Parathyroid adenoma (tissue), 2 donors: ENCODE data around the gene MGMT.

Source experiments
- H2AFZ ChIP-seq: fragments of 300-600 bp; sonication (generic); one replicate; pipeline ENCODE4 v1.7.0; 2017; ENCODE audit warnings: antibody characterized with exemption, mild to moderate bottlenecking
- H3K27ac ChIP-seq: fragments of 300-600 bp; sonication (generic); one replicate; pipeline ENCODE4 v1.7.0; 2017
- H3K27me3 ChIP-seq: fragments of 300-600 bp; sonication (generic); one replicate; pipeline ENCODE4 v1.7.0; 2017; ENCODE audit warnings: low read length; ENCODE audit not compliant: control insufficient read depth, insufficient read depth
- H3K36me3 ChIP-seq: fragments of 300-600 bp; sonication (generic); one replicate; pipeline ENCODE4 v1.7.0; 2017; ENCODE audit warnings: low read length; ENCODE audit not compliant: control insufficient read depth, insufficient read depth
- H3K4me1 ChIP-seq: fragments of 300-600 bp; sonication (generic); one replicate; pipeline ENCODE4 v1.7.0; 2017; ENCODE audit warnings: control low read depth
- H3K4me2 ChIP-seq: fragments of 300-600 bp; sonication (generic); one replicate; pipeline ENCODE4 v1.7.0; 2017; ENCODE audit warnings: low read length
- H3K4me3 ChIP-seq: fragments of 300-600 bp; sonication (generic); one replicate; pipeline ENCODE4 v1.7.0; 2017; ENCODE audit warnings: low read depth, low read length
- H3K79me2 ChIP-seq: fragments of 300-600 bp; sonication (generic); one replicate; pipeline ENCODE4 v1.7.0; 2017; ENCODE audit warnings: control low read depth
- H3K9ac ChIP-seq: fragments of 300-600 bp; sonication (generic); one replicate; pipeline ENCODE4 v1.7.0; 2017; ENCODE audit warnings: mild to moderate bottlenecking
- H3K9me3 ChIP-seq: fragments of 300-600 bp; sonication (generic); one replicate; pipeline ENCODE4 v1.7.0; 2017; ENCODE audit warnings: low read length; ENCODE audit not compliant: control insufficient read depth
- TF ChIP-seq, protein P1 (sequence below): fragments of 300-600 bp; sonication (generic); IDR thresholded peaks from one replicate; pipeline ENCODE4 v1.7.0; 2017; ENCODE audit warnings: antibody characterized with exemption, mild to moderate bottlenecking
- donor health status: primary hyperparathyroidism.

MGMT gene

GRCh38 chr10:129756912-129757901, 290.2 kb downstream of the MGMT start:
- H3K79me2 ChIP-seq: no peaks in the 10 kb centered on the region
- no peak overlapping the region for H2AFZ ChIP-seq
- H3K27me3 ChIP-seq: no peaks in the 10 kb centered on the region
- no peaks in the 10 kb centered on the region for H3K9me3 ChIP-seq
- no peak overlapping the region for H3K9ac ChIP-seq
- H3K27ac ChIP-seq: no peak overlapping the region
- no peak overlapping the region for H3K4me3 ChIP-seq
- no peaks in the 10 kb centered on the region for H3K4me1 ChIP-seq
- H3K4me2 ChIP-seq: no peak overlapping the region
- TF ChIP-seq, protein P1, sequence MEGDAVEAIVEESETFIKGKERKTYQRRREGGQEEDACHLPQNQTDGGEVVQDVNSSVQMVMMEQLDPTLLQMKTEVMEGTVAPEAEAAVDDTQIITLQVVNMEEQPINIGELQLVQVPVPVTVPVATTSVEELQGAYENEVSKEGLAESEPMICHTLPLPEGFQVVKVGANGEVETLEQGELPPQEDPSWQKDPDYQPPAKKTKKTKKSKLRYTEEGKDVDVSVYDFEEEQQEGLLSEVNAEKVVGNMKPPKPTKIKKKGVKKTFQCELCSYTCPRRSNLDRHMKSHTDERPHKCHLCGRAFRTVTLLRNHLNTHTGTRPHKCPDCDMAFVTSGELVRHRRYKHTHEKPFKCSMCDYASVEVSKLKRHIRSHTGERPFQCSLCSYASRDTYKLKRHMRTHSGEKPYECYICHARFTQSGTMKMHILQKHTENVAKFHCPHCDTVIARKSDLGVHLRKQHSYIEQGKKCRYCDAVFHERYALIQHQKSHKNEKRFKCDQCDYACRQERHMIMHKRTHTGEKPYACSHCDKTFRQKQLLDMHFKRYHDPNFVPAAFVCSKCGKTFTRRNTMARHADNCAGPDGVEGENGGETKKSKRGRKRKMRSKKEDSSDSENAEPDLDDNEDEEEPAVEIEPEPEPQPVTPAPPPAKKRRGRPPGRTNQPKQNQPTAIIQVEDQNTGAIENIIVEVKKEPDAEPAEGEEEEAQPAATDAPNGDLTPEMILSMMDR: no peak
- H3K36me3 ChIP-seq: no peaks in the 10 kb centered on the region

- Histone ChIP-seq H3K27ac (no peak overlapping the region), H3K4me2 (no peak overlapping the region), H3K9me3 (no peaks in the 10 kb centered on the region), H3K79me2 (no peaks in the 10 kb centered on the region), H3K9ac (no peak overlapping the region), H3K36me3 (no peaks in the 10 kb centered on the region), H3K27me3 (no peaks in the 10 kb centered on the region), H2AFZ (no peak overlapping the region), H3K4me1 (no peaks in the 10 kb centered on the region), H3K4me3 (no peak overlapping the region)
- TF ChIP-seq, protein P1: no peak
These were observed 291.4 kb downstream of the MGMT start for GRCh38 chr10:129758207-129759021.

DNA sequence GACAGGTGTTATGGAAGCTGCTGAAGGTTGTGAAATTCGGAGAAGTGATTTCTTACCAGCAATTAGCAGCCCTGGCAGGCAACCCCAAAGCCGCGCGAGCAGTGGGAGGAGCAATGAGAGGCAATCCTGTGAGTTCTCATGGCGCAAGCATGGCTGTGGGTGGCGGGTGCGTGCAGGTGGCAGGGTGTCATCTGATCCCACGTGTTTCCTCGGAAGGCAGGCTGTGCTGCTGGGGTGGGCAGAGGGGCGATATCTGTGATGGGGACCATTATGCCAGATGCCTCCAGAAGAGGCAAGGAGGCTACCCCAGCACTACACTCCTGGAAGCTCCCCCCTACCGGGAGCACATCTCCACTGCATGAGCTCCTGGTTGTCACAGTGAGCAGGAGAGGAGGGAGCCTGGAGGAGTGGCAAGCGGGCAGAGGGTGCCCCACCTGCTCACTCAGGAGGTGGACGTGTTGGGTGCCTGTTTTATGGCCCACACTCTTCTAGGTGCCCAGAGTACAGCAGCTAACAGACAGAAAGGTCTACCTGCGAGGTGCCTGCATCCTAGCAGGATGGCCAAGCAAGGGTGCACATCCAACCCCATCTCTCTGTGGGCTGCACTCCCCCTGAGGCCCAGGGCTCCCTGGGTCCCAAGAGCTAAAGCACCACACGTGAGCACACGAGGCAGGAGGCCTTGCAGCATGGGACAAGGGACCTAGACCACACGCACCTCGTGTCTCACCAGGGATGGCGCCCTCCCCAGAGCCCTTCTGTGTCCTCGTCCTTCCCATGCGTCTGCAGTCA, 292.4 kb downstream of the MGMT start:
- Histone ChIP-seq H3K27me3 (no peaks in the 10 kb centered on the region), H3K27ac (no peak overlapping the region), H3K9ac (no peak overlapping the region), H3K79me2 (no peaks in the 10 kb centered on the region), H3K4me1 (no peaks in the 10 kb centered on the region), H2AFZ (no peak overlapping the region), H3K36me3 (no peaks in the 10 kb centered on the region), H3K4me3 (no peak overlapping the region), H3K9me3 (no peaks in the 10 kb centered on the region), H3K4me2 (no peak overlapping the region)
- TF ChIP-seq, protein P1: no peak

- no peaks in the 10 kb centered on the region for H3K36me3 ChIP-seq
These were observed 292.9 kb downstream of the MGMT start for GRCh38 chr10:129760003-129760315.

More at GRCh38 chr10:129760003-129760315, 292.9 kb downstream of the MGMT start:
- Histone ChIP-seq H3K9me3 (no peaks in the 10 kb centered on the region), H3K27ac (no peak overlapping the region), H3K4me2 (no peak overlapping the region), H3K79me2 (no peaks in the 10 kb centered on the region), H3K27me3 (no peaks in the 10 kb centered on the region), H3K9ac (no peak overlapping the region), H3K4me3 (no peak overlapping the region), H3K4me1 (no peaks in the 10 kb centered on the region), H2AFZ (no peak overlapping the region)
- TF ChIP-seq, protein P1: no peak
